Left hindlimb (tissue), 1 donor: Measurements from ENCODE around the gene PRICKLE3.
"Not testable (repeated sequence)": the region's sequence is repeated elsewhere in the genome, so short reads cannot be mapped to it uniquely, and the experiment has no call there.

Experiments used
- DNase-seq: peaks from one replicate; pipeline ENCODE4 v3.0.0-alpha.2; 2018

The PRICKLE3 gene

GRCh38 chrX:49177873-49178480 is 8.2 kb downstream of the PRICKLE3 start:
- DNase-seq = no peak

- no peak for DNase-seq
These were observed 8.8 kb downstream of the PRICKLE3 start for GRCh38 chrX:49177338-49177833.

- no peak for DNase-seq
These were observed 9.5 kb downstream of the PRICKLE3 start for GRCh38 chrX:49176421-49177326.

- DNase-seq = no peak
These were observed 10.5 kb downstream of the PRICKLE3 start for GRCh38 chrX:49175435-49176274.

- DNase-seq = no peak
These were observed 11.4 kb downstream of the PRICKLE3 start for GRCh38 chrX:49174723-49175122.

GRCh38 chrX:49173544-49173943 is 12.6 kb downstream of the PRICKLE3 start:
- not testable (repeated sequence) for DNase-seq

GRCh38 chrX:49172280-49172780 is 13.8 kb downstream of the PRICKLE3 start:
- DNase-seq = peak; percentile 55

GRCh38 chrX:49171752-49172279 is 14.4 kb downstream of the PRICKLE3 start, which contains the start of gene PLP2:
Gene PLP2, plus strand, starts transcription at chrX:49171898. Its CDS starts 103 bp downstream, at chrX:49172001.
- DNase-seq = no peak

- no peak for DNase-seq
These were observed 18.4 kb downstream of the PRICKLE3 start for GRCh38 chrX:49167740-49168108.

- DNase-seq = peak; percentile 82
These were observed 19.0 kb downstream of the PRICKLE3 start for GRCh38 chrX:49166914-49167739.

- peak; percentile 85 for DNase-seq
These were observed 20.0 kb downstream of the PRICKLE3 start for GRCh38 chrX:49165901-49166881.

- DNase-seq = no peak
These were observed 21.4 kb downstream of the PRICKLE3 start for GRCh38 chrX:49164589-49165360.

- peak; percentile 89 for DNase-seq
These were observed 22.4 kb downstream of the PRICKLE3 start for GRCh38 chrX:49163555-49164419.

GRCh38 chrX:49162620-49163019 is 23.6 kb downstream of the PRICKLE3 start, which contains the start of gene MAGIX:
Gene MAGIX, plus strand, starts transcription at chrX:49162758. Its CDS starts 132 bp downstream, at chrX:49162890.
- DNase-seq = no peak

GRCh38 chrX:49161632-49162031 is 24.5 kb downstream of the PRICKLE3 start:
- no peak for DNase-seq

GRCh38 chrX:49160908-49161307 is 25.3 kb downstream of the PRICKLE3 start:
- DNase-seq = no peak

- no peak for DNase-seq
These were observed 29.0 kb downstream of the PRICKLE3 start for GRCh38 chrX:49157194-49157593.
